Muscle layer of colon (tissue), 2 donors: ENCODE data around the gene TNFRSF21.

ENCODE experiments used
- H3K27ac ChIP-seq: one replicate; pipeline ENCODE4 v1.7.0; 2013; ENCODE audit warnings: low read depth, mild to moderate bottlenecking, low read length, moderate library complexity
- H3K27me3 ChIP-seq, 2 donors: one replicate each; pipeline ENCODE4 v1.7.0; 2013; ENCODE audit warnings: low read length in 2 of 2, mild to moderate bottlenecking in 2 of 2; ENCODE audit not compliant: insufficient read depth in 2 of 2, control insufficient read depth in 1 of 2
- H3K36me3 ChIP-seq: one replicate; pipeline ENCODE4 v1.7.0; 2013; ENCODE audit warnings: mild to moderate bottlenecking, low read length; ENCODE audit not compliant: insufficient read depth
- H3K4me1 ChIP-seq: one replicate; pipeline ENCODE4 v1.7.0; 2013; ENCODE audit warnings: mild to moderate bottlenecking, low read length; ENCODE audit not compliant: insufficient read depth
- H3K4me3 ChIP-seq, 2 donors: one replicate each; pipeline ENCODE4 v1.7.0; 2013; ENCODE audit warnings: low read length in 2 of 2, low read depth in 1 of 2, mild to moderate bottlenecking in 1 of 2, moderate library complexity in 1 of 2
- H3K9ac ChIP-seq: one replicate; pipeline ENCODE4 v1.7.0; 2013; ENCODE audit warnings: low read length
- H3K9me3 ChIP-seq: one replicate; pipeline ENCODE4 v1.7.0; 2013; ENCODE audit warnings: mild to moderate bottlenecking, low read length
- donor health status: abdominal sarcoma.
- donor health status: Adenocarcinoma of cecum.

The TNFRSF21 gene

DNA sequence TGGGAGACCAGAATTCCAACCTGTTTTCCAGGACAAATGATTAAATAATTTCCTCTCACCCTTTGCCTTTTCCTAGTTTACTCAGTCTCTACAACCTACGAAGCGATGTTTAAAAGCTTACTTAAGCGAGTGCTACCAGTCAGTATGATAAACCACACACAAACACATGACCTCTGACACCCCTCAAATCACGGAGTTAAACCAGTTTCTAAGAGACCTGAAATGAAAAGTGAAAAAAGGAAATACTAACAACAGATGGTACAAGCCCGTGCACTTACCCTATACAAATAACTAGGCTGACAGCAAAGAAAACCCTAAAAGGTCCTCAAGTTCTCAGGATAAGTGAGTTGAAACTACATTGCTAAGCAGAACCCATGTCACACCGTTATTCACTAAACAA is 7.7 kb downstream of the TNFRSF21 start:
- Histone ChIP-seq H3K27ac (no peak overlapping the region), H3K9ac (no peak overlapping the region), H3K4me1 (peaks cover 49% of the 10 kb centered on the region), H3K27me3 (no peaks in the 10 kb centered on the region), H3K9me3 (no peaks in the 10 kb centered on the region), H3K36me3 (no peaks in the 10 kb centered on the region), H3K4me3 (no peak overlapping the region)

DNA sequence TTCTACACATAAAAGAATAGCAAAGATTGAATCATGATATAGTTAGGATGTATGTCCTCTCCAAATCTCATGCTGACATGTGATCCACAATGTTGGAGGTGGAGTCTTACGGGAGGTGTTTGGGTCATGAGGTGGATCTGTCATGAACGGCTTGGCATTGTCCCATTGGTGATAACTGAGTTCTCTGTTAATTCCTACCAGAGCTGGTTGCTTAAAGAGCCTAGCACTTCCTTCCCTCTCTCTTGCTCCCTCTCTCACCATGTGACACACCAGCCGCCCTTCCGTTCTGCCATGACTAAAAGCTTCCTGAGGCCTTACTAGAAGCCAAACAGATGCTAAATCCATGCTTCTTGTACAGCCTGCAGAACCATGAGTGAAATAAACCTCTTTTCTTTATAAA is 8.3 kb downstream of the TNFRSF21 start:
- Histone ChIP-seq H3K27ac (no peak overlapping the region), H3K36me3 (no peaks in the 10 kb centered on the region), H3K9me3 (no peaks in the 10 kb centered on the region), H3K4me3 (no peak overlapping the region), H3K9ac (no peak overlapping the region), H3K27me3 (no peaks in the 10 kb centered on the region), H3K4me1 (peaks cover 44% of the 10 kb centered on the region)

DNA sequence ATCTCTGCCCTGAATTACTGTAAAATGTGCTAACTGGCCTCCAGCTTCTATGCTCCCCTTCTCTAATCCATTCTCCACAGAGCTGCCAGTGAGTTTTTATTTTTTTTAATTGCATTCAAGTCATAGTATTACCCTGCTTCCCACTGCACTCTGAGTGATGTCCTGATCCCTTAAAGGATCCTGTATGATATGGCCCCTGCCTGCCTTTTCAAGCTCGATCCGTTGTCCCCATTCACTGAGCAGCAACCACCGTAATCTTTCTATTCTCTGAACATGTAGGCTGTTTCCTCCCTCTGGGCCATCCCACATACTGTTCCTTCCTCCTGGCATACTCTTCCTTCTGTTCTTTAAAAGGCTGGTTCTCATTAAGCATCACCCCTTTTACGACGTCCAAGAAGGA is 9.3 kb downstream of the TNFRSF21 start:
- Histone ChIP-seq H3K36me3 (no peaks in the 10 kb centered on the region), H3K27ac (no peak overlapping the region), H3K4me3 (no peak overlapping the region), H3K4me1 (peaks cover 40% of the 10 kb centered on the region), H3K9me3 (no peaks in the 10 kb centered on the region), H3K27me3 (no peaks in the 10 kb centered on the region), H3K9ac (no peak overlapping the region)

DNA sequence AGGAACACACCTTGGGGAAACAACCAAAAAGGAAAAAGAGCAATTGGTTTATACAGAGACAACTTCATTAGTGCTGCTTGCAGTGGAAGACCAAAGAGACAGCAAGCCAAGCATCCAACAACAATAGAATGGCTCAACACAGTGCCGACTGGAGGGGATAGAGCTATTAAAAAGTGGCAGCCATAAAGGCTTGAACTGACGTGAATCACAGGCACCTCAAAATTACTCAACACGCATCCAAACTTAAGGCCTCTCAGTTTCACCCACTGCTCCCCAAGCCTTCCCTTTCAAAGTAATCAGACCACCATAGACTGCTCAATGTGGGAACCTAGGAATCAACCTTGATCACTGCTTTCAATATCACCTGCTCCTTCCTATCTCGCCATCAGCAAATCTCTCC is 9.7 kb downstream of the TNFRSF21 start:
- peaks cover 40% of the 10 kb centered on the region for H3K4me1 ChIP-seq
- no peaks in the 10 kb centered on the region for H3K36me3 ChIP-seq
- H3K27me3 ChIP-seq = no peaks in the 10 kb centered on the region
- H3K4me3 ChIP-seq = no peak overlapping the region
- no peak overlapping the region for H3K27ac ChIP-seq
- no peaks in the 10 kb centered on the region for H3K9me3 ChIP-seq
- no peak overlapping the region for H3K9ac ChIP-seq

DNA sequence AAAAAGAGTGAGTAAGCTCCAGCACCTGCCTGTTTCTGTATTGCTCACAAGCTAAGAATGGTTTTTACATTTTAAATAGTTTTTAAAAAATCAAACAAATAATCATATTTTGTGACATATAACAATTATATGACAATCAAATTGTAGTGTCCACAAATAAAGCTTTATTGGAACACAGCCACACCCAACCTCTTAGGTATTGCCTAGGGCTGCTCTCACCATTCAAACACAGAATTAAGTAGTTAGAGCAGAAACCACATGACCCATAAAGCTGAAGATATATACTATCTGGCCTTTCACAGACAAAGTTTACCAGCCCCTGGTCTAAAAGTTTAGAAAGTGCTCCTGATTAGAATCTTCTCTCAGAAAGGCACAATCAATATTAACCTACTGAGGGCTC is 11.2 kb downstream of the TNFRSF21 start:
- no peaks in the 10 kb centered on the region for H3K9me3 ChIP-seq
- H3K9ac ChIP-seq = no peak overlapping the region
- no peaks in the 10 kb centered on the region for H3K27me3 ChIP-seq
- H3K4me1 ChIP-seq = peaks cover 33% of the 10 kb centered on the region
- no peaks in the 10 kb centered on the region for H3K36me3 ChIP-seq
- H3K27ac ChIP-seq = no peak overlapping the region
- H3K4me3 ChIP-seq = no peak overlapping the region

DNA sequence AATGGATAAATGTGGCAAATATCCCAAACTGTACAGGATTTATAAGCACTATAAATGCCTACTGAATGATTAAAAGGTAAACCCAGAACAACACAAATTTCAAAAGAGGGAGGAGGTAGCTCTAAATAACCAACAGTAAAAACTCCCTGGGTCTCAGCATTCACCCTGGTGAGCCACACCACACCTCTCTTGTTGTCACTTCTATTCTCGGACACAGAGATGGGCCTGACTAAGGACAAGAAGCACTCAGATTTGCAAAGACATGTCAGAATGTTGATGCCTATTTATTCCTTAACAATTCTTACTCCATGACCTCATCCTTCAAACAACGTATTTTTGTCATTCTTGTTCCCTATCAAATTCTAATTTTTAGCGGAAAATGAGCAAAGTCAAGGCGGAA is 14.7 kb downstream of the TNFRSF21 start:
- Histone ChIP-seq H3K36me3 (no peaks in the 10 kb centered on the region), H3K27me3 (no peaks in the 10 kb centered on the region), H3K9me3 (no peaks in the 10 kb centered on the region), H3K4me1 (peaks cover 25% of the 10 kb centered on the region), H3K4me3 (no peak overlapping the region), H3K9ac (no peak overlapping the region), H3K27ac (no peak overlapping the region)

DNA sequence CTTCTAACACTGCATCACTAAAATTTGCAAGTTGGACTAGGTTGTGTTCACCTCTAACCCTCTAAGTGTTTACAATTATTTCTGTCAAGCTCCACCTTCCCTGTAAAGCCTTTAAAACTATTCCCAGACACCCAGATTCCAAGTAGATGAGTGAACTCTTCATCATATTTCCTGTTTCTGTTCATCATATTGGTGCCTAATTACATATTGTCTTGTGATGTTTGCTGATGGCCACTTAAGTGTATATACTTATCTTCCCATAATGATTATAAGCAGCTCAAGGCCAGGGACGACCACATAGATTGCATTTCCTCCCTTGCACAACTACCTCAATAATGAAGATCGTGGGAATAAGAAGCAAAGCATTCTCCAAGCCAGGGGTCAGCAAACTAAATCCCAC is 16.8 kb downstream of the TNFRSF21 start:
- Histone ChIP-seq H3K9me3 (no peaks in the 10 kb centered on the region), H3K4me3 (no peak overlapping the region), H3K27ac (no peak overlapping the region), H3K4me1 (peaks cover 20% of the 10 kb centered on the region), H3K36me3 (no peaks in the 10 kb centered on the region), H3K9ac (no peak overlapping the region), H3K27me3 (no peaks in the 10 kb centered on the region)

DNA sequence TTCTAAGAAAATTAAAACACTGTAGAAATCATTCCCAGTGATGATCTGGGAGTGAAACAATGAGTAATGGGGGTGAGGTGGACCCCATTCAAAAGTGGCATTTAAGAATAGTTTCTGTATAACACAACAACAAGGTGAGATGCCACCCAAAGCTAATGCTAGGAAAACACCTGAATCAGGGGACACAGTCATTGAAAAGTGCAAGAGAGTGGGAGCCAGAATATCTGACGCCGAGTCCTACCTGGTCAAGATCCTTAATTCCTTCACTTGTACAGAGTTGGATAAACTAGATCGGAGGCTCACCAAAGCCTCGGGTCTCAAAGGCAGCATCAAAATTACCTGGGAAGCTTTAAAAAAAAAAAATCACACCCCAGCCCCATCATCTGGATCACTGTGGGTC is 17.7 kb downstream of the TNFRSF21 start:
- no peak overlapping the region for H3K27ac ChIP-seq
- no peaks in the 10 kb centered on the region for H3K36me3 ChIP-seq
- H3K4me3 ChIP-seq = no peak overlapping the region
- H3K9ac ChIP-seq = no peak overlapping the region
- peaks cover 20% of the 10 kb centered on the region for H3K4me1 ChIP-seq
- no peaks in the 10 kb centered on the region for H3K9me3 ChIP-seq
- H3K27me3 ChIP-seq = no peaks in the 10 kb centered on the region

DNA sequence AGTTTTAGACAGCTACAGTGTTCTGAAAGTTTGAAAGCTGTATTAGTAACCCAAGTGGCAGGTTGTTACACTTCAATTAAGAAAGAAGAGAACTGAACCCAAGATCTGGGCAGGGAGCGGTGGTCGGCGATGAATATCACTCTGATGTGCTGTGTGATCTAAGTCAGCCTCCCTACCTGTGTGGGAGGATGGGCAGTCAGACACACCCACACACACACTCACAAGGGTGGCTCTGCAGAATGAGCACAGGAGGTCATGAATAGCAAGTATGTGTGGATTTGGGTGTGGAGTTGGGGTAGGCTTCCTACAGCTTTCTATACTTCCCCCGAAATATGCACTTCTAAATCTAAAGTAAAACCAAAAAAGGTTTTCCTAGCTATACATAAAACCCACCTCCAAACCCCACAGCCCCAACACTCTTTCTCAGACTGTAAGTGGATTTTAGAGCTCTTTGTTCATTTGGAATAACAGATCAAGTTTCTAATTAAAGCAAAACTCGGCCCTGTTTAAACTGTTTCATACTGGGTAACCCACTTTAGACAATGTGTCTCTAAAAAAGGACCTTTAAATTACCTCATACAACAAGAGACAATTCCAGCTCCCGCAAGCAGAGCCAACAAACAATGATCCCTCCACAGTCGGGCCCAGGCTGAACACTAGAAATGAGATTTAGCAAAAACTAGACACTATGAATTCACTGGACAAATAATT is 19.4 kb downstream of the TNFRSF21 start:
- H3K4me1 ChIP-seq = peaks cover 13% of the 10 kb centered on the region
- peaks cover 4% of the 10 kb centered on the region for H3K36me3 ChIP-seq
- no peak overlapping the region for H3K27ac ChIP-seq
- H3K4me3 ChIP-seq = no peak overlapping the region
- H3K9ac ChIP-seq = no peak overlapping the region
- no peaks in the 10 kb centered on the region for H3K9me3 ChIP-seq
- no peaks in the 10 kb centered on the region for H3K27me3 ChIP-seq

DNA sequence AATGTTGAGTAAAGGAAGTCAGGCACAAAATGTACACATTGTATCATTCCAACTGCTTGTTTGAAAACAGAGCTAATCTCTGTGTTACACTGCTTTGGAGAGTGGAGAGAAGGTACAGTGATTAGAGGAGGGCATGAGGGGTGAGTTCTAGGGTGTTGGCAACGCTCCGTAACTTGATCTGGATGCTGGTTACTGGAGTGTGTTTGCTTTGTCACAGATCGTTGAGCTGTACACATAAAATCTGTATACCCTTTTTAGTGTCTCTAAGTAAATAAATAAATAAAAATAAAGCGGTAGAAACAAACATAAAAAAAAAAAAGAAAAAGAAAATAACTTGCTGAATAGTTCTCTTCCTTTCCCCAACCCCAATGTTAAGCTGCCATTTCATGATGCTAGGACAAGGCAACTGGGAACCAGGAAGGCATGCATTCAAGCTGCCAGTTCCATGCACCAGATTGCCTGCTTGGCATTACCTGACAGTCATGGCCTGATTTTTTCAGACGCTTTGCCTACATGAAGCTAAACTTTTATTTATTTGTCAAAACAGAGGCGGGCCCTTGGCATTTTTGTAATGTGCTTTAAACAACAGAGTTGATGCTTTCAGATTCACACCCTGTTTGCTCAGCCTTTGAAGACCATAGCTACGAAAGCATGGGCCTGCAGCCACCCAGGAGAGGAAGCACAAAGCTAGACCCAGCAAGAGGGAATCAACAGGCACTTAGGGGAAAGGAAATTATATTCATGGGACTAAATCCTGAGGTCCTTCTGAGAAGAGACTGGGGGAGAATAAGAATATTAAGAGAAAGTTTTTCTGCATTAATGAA is 21.2 kb downstream of the TNFRSF21 start:
- H3K36me3 ChIP-seq = peaks cover 11% of the 10 kb centered on the region
- H3K27me3 ChIP-seq = no peaks in the 10 kb centered on the region
- H3K9ac ChIP-seq = no peak overlapping the region
- H3K4me3 ChIP-seq = no peak overlapping the region
- no peaks in the 10 kb centered on the region for H3K9me3 ChIP-seq
- no peak overlapping the region for H3K27ac ChIP-seq
- H3K4me1 ChIP-seq = peaks cover 5% of the 10 kb centered on the region

DNA sequence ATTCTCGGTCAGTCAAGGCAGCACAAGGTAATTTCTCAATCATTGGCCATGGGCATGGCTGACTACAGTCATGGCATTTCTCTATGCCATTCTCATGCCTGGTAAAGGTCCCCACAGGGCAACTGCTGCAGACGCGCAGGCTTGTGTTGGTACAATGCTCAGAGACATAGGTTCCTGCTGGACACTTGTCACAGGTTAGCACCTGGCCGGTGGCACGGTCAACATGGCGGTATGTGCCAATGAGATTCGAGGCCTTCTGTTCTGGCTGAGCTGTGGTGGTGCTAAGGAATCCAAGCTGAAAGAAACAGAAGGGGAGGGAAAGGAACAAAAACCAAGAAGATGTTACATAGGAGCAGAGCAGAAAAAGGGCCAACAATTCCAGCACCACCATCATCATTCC is 23.4 kb downstream of the TNFRSF21 start:
- Histone ChIP-seq H3K4me3 (no peak overlapping the region), H3K4me1 (no peaks in the 10 kb centered on the region), H3K27ac (no peak overlapping the region), H3K9me3 (no peaks in the 10 kb centered on the region), H3K9ac (no peak overlapping the region), H3K36me3 (peaks cover 14% of the 10 kb centered on the region), H3K27me3 (no peaks in the 10 kb centered on the region)

DNA sequence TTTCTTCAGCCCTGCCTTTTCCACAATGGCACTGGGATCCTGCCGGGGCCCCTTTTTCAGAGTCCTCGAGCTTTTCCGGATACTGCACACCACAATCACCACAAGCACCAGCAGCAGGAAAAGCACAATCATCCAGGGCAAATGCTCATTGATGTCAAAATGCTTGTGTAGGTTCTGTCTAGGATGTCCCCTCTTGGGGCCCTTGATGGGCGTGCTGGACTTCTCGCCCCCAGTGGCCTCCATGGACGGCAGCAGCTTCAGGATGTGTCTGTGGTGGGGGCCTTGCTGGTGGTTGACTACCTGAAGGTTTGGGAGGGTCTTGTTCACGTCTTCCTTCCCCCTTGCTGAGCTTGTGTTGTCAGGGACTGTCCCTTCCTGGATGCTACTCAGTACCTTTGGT is 25.7 kb downstream of the TNFRSF21 start:
- Histone ChIP-seq H3K27ac (no peak overlapping the region), H3K4me1 (no peaks in the 10 kb centered on the region), H3K9ac (no peak overlapping the region), H3K4me3 (no peak overlapping the region), H3K9me3 (no peaks in the 10 kb centered on the region), H3K36me3 (peaks cover 14% of the 10 kb centered on the region), H3K27me3 (no peaks in the 10 kb centered on the region)
